ENCODE data around the gene OR7D4. TPM values are rescaled to one million over a fixed set of nuclear protein-coding genes. Genes with fewer than 3 reads are reported as not detected.

The OR7D4 gene
- not detected in 2 replicates for total RNA-seq

GRCh38 chr19:9219489-9219888 is at the start of gene OR7D4:
OR7D4 (minus strand) TSS chr19:9219589; CDS start chr19:9214837, 4,752 bp downstream.

DNA sequence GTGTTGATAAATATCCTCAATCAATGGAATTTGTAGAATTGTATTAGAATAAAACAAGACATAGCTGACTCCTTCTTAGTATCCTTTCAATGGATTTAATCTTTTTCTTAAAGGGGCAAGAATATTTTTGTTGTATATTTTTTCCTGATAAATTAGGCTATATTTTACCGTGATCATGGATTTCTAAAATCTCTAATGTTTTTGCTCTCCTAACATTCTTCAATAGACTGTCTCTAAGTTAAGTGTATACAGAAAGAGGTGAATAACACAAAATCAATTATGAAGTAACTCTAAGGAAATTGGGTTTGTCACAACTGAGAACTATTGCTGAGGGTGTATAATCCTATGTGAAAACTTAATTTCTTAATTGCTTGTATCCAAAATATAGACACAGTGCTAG is 31.2 kb upstream of the OR7D4 start, which contains the start of gene OR7E24:
Gene OR7E24 (plus strand): TSS at position 301 of the 400 bp plus-strand sequence. CDS start 114 bp downstream, outside the sequence.

GRCh38 chr19:9178901-9179300 is 40.5 kb downstream of the OR7D4 start, which contains the start of gene OR7D2:
OR7D2 (plus strand) TSS chr19:9178979; CDS start chr19:9185782, 6,803 bp downstream.

Other genes starting within 250 kb of the OR7D4 start
- under 0.01 TPM in 1 of 2 replicates, not detected in the other for gene MUC16, start 209.2 kb downstream of the OR7D4 start, total RNA-seq
- gene OR1M1, start 132.5 kb downstream of the OR7D4 start, total RNA-seq: not detected in 2 replicates
- not detected in 2 replicates for gene OR7G2, start 112.1 kb downstream of the OR7D4 start, total RNA-seq
- gene OR7G1, start 103.8 kb downstream of the OR7D4 start, total RNA-seq: not detected in 2 replicates
- not detected in 2 replicates for gene OR7G3, start 92.6 kb downstream of the OR7D4 start, total RNA-seq
- 20.3 and 24.1 TPM in 2 replicates for gene ZNF317, start 79.2 kb downstream of the OR7D4 start, total RNA-seq
- gene OR7D2, start 40.6 kb downstream of the OR7D4 start, total RNA-seq: not detected in 2 replicates
- gene OR7E24, start 31.3 kb upstream of the OR7D4 start, total RNA-seq: not detected in 2 replicates
- 9.2 and 16.2 TPM in 2 replicates for gene ZNF699, start 90.2 kb upstream of the OR7D4 start, total RNA-seq
- 8.5 and 10.0 TPM in 2 replicates for gene ZNF559, start 104.6 kb upstream of the OR7D4 start, total RNA-seq
- gene ZNF177, start 143.4 kb upstream of the OR7D4 start, total RNA-seq: 0.43 and 0.88 TPM in 2 replicates
- gene ZNF266, start 216.0 kb upstream of the OR7D4 start, total RNA-seq: 5.3 and 12.9 TPM in 2 replicates

All from placental pericyte (primary cell).